Osteoblast (primary cell): ENCODE data around the gene DSP. TPM values are rescaled to one million over a fixed set of nuclear protein-coding genes. Genes with fewer than 3 reads are reported as not detected.
A peak's percentile ranks its signal among the peaks of the same experiment; 100 is the strongest.

Experiments
- DNase-seq: peaks from one replicate; pipeline ENCODE4 v3.0.0; 2011; ENCODE audit warnings: low spot score, mixed read lengths; ENCODE audit not compliant: insufficient read length; ENCODE audit errors: missing footprints
- H2AFZ ChIP-seq: 2 replicates; pipeline ENCODE4 v1.6.0; 2011; ENCODE audit warnings: mild to moderate bottlenecking, low read length
- H3K27ac ChIP-seq: 2 replicates; pipeline ENCODE4 v1.5.1; 2011; ENCODE audit warnings: mild to moderate bottlenecking, low read depth, low read length, moderate library complexity
- H3K27me3 ChIP-seq: 2 replicates; pipeline ENCODE4 v1.6.0; 2012; ENCODE audit warnings: mild to moderate bottlenecking, control low read depth, inconsistent platforms, low read length, moderate library complexity; ENCODE audit not compliant: insufficient read depth
- H3K36me3 ChIP-seq: 2 replicates; pipeline ENCODE4 v1.5.1; 2011; ENCODE audit warnings: mild to moderate bottlenecking, low read length, control low read depth, moderate library complexity; ENCODE audit not compliant: insufficient read depth
- H3K4me1 ChIP-seq: 2 replicates; pipeline ENCODE4 v1.5.1; 2011; ENCODE audit warnings: mild to moderate bottlenecking, low read length, control low read depth, moderate library complexity; ENCODE audit not compliant: insufficient read depth
- H3K4me2 ChIP-seq: 2 replicates; pipeline ENCODE4 v1.6.0; 2011; ENCODE audit warnings: mild to moderate bottlenecking, low read length; ENCODE audit not compliant: insufficient read depth
- H3K4me3 ChIP-seq: fragments of 200-600 bp; sonication (generic); 3 replicates; pipeline ENCODE4 v1.5.1; 2012; ENCODE audit warnings: mild to moderate bottlenecking, low read length, inconsistent platforms; ENCODE audit not compliant: insufficient read depth
- H3K79me2 ChIP-seq: 2 replicates; pipeline ENCODE4 v1.6.0; 2012; ENCODE audit warnings: mild to moderate bottlenecking, low read length, control low read depth, inconsistent platforms; ENCODE audit not compliant: insufficient read depth
- H3K9me3 ChIP-seq: 2 replicates; pipeline ENCODE4 v1.5.1; 2011; ENCODE audit warnings: low read depth, low read length, control low read depth
- H4K20me1 ChIP-seq: 2 replicates; pipeline ENCODE4 v1.6.0; 2012; ENCODE audit warnings: mild to moderate bottlenecking, low read length, control low read depth; ENCODE audit not compliant: insufficient read depth
- CTCF ChIP-seq: IDR thresholded peaks from 2 replicates; pipeline ENCODE4 v1.5.1; 2011; ENCODE audit warnings: mild to moderate bottlenecking, low read depth, low read length, moderate library complexity; ENCODE audit errors: extremely low read depth
- total RNA-seq: library from RNA; depleted of rRNA; stranded (reverse); fragments of >200 nt; gene quantifications from 2 replicates; pipeline ENCODE4 v1.2.3, GENCODE V29; 2012

The DSP gene
- total RNA-seq, 1 donor = 84.0 TPM

- Histone ChIP-seq H4K20me1 (peaks cover 21% of the 10 kb centered on the region), H3K4me3 (no peak overlapping the region), H3K4me2 (no peak overlapping the region), H3K27me3 (no peaks in the 10 kb centered on the region), H3K36me3 (peaks cover 55% of the 10 kb centered on the region), H3K9me3 (no peaks in the 10 kb centered on the region), H3K27ac (no peak overlapping the region), H3K79me2 (peaks cover 41% of the 10 kb centered on the region), H3K4me1 (peaks cover 13% of the 10 kb centered on the region), H2AFZ (no peak overlapping the region)
- no peak for TF ChIP-seq CTCF
- DNase-seq = no peak
Observed at GRCh38 chr6:7594579-7595125, 53.2 kb downstream of the DSP start.

DNA sequence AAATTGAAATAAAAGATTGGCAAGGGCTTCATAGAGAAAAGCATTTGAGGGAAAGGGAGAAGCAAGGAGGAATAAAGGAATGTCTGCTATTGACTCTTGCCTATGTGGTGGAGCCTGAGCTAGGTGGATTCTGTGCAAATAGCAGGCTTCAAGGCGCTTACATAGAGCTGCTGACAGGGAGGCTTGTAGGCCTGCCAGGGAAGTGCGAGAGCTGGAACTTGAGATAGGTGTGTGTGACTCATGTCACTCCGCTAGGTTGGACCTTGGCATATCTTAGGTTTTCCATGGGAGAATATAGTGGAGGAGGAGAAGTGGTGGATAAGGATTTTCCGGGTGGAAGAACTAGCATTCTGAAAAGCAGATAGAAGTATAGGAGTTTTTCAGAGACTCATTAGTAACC lies 62.5 kb downstream of the DSP start:
- Histone ChIP-seq H4K20me1 (no peaks in the 10 kb centered on the region), H2AFZ (no peak overlapping the region), H3K4me1 (no peaks in the 10 kb centered on the region), H3K36me3 (peaks cover 87% of the 10 kb centered on the region), H3K4me3 (no peak overlapping the region), H3K4me2 (no peak overlapping the region), H3K9me3 (no peaks in the 10 kb centered on the region), H3K79me2 (peaks cover 3% of the 10 kb centered on the region), H3K27me3 (no peaks in the 10 kb centered on the region), H3K27ac (no peak overlapping the region)
- TF ChIP-seq CTCF = no peak
- no peak for DNase-seq

- Histone ChIP-seq H3K27me3 (no peaks in the 10 kb centered on the region), H3K36me3 (peaks cover 89% of the 10 kb centered on the region), H3K4me3 (no peak overlapping the region), H4K20me1 (no peaks in the 10 kb centered on the region), H3K79me2 (peaks cover 3% of the 10 kb centered on the region), H3K27ac (no peak overlapping the region), H2AFZ (no peak overlapping the region), H3K4me1 (no peaks in the 10 kb centered on the region), H3K4me2 (no peak overlapping the region), H3K9me3 (no peaks in the 10 kb centered on the region)
- no peak for TF ChIP-seq CTCF
- no peak for DNase-seq
Observed at GRCh38 chr6:7604506-7604905, 63.0 kb downstream of the DSP start.

- peak; percentile 75 for TF ChIP-seq CTCF
- no peaks in the 10 kb centered on the region for H3K27me3 ChIP-seq
- peaks cover 20% of the 10 kb centered on the region for H3K4me1 ChIP-seq
- no peak overlapping the region for H3K27ac ChIP-seq
- H3K9me3 ChIP-seq = no peaks in the 10 kb centered on the region
- H3K79me2 ChIP-seq = no peaks in the 10 kb centered on the region
- H3K36me3 ChIP-seq = peaks cover 6% of the 10 kb centered on the region
- H4K20me1 ChIP-seq = no peaks in the 10 kb centered on the region
- H3K4me2 ChIP-seq = peak overlapping the region; percentile 85
- peak; percentile 43 for DNase-seq
- H2AFZ ChIP-seq = no peak overlapping the region
- H3K4me3 ChIP-seq = peak overlapping the region; percentile 60
Observed at GRCh38 chr6:7615611-7616383, 74.3 kb downstream of the DSP start.
